Activated CD8-positive, alpha-beta memory T cell treated with anti-CD3 and anti-CD28 coated beads, Interleukin-2, amount 50 U/mL, for 1 hour (primary cell): ENCODE results near the gene DISP1.

ENCODE experiments used
- DNase-seq: peaks from one replicate; pipeline ENCODE4 v3.0.0-alpha.2; 2020; ENCODE audit errors: extremely low read depth

The DISP1 gene

GRCh38 chr1:222814536-222815439, at the start of gene DISP1:
TSS of gene DISP1 (plus strand) at chr1:222815039. CDS start at chr1:222942824, 127,785 bp downstream.
- peak; percentile 26 for DNase-seq

- no peak for DNase-seq
Measured at GRCh38 chr1:222767152-222767571, 47.7 kb upstream of the DISP1 start.

- no peak for DNase-seq
Measured at GRCh38 chr1:222768592-222768991, 46.2 kb upstream of the DISP1 start.

- no peak for DNase-seq
Measured at GRCh38 chr1:222769181-222769580, 45.7 kb upstream of the DISP1 start.

GRCh38 chr1:222769971-222770620, 44.7 kb upstream of the DISP1 start:
- DNase-seq: no peak

- DNase-seq: no peak
Measured at GRCh38 chr1:222772996-222773379, 41.9 kb upstream of the DISP1 start.

- DNase-seq: no peak
Measured at GRCh38 chr1:222777463-222777862, 37.4 kb upstream of the DISP1 start.

GRCh38 chr1:222777977-222778376, 36.9 kb upstream of the DISP1 start:
- DNase-seq: no peak

- no peak for DNase-seq
Measured at GRCh38 chr1:222781251-222781650, 33.6 kb upstream of the DISP1 start.

- no peak for DNase-seq
Measured at GRCh38 chr1:222783051-222783450, 31.8 kb upstream of the DISP1 start.

- no peak for DNase-seq
Measured at GRCh38 chr1:222784371-222784770, 30.5 kb upstream of the DISP1 start.

GRCh38 chr1:222784916-222785315, 29.9 kb upstream of the DISP1 start:
- no peak for DNase-seq

GRCh38 chr1:222785529-222785928, 29.3 kb upstream of the DISP1 start:
- no peak for DNase-seq

GRCh38 chr1:222786121-222786520, 28.7 kb upstream of the DISP1 start:
- DNase-seq: no peak

- no peak for DNase-seq
Measured at GRCh38 chr1:222787729-222788128, 27.1 kb upstream of the DISP1 start.

GRCh38 chr1:222788402-222789156, 26.3 kb upstream of the DISP1 start:
- no peak for DNase-seq

GRCh38 chr1:222790115-222790514, 24.7 kb upstream of the DISP1 start:
- DNase-seq: no peak

- no peak for DNase-seq
Measured at GRCh38 chr1:222790520-222790919, 24.3 kb upstream of the DISP1 start.

- DNase-seq: no peak
Measured at GRCh38 chr1:222791006-222791710, 23.7 kb upstream of the DISP1 start.

GRCh38 chr1:222792744-222793143, 22.1 kb upstream of the DISP1 start:
- no peak for DNase-seq

GRCh38 chr1:222794656-222795474, 20.0 kb upstream of the DISP1 start:
- no peak for DNase-seq
